GM10248 (cell line): ENCODE results near the gene CDC42BPB.

Experiments used
- CTCF ChIA-PET: fragments of 300-600 bp; sonication (Branson Sonifier 250); formaldehyde crosslinking; extraction: SDS; loops from one replicate; lab custom pipeline; 2021; ENCODE audit warnings: antibody characterized with exemption; lab: Yijun Ruan, JAX
- POLR2A ChIA-PET: fragments of 350-650 bp; sonication (Branson Sonifier 250); formaldehyde crosslinking; extraction: SDS; loops from one replicate; lab custom pipeline; 2020; ENCODE audit warnings: antibody characterized with exemption; lab: Yijun Ruan, JAX
- DNase-seq: peaks from one replicate; pipeline ENCODE4 v3.0.0; 2012; ENCODE audit errors: extremely low spot score
- TF ChIP-seq, protein P1 (sequence below): IDR thresholded peaks from 2 replicates; pipeline ENCODE4 v1.5.1; 2012; ENCODE audit warnings: mild to moderate bottlenecking, low read depth; ENCODE audit errors: extremely low read depth, missing control alignments, control extremely low read depth

The CDC42BPB gene

GRCh38 chr14:102915292-102916110 lies 141.8 kb downstream of the CDC42BPB start:
- DNase-seq = no peak
- TF ChIP-seq, protein P1, sequence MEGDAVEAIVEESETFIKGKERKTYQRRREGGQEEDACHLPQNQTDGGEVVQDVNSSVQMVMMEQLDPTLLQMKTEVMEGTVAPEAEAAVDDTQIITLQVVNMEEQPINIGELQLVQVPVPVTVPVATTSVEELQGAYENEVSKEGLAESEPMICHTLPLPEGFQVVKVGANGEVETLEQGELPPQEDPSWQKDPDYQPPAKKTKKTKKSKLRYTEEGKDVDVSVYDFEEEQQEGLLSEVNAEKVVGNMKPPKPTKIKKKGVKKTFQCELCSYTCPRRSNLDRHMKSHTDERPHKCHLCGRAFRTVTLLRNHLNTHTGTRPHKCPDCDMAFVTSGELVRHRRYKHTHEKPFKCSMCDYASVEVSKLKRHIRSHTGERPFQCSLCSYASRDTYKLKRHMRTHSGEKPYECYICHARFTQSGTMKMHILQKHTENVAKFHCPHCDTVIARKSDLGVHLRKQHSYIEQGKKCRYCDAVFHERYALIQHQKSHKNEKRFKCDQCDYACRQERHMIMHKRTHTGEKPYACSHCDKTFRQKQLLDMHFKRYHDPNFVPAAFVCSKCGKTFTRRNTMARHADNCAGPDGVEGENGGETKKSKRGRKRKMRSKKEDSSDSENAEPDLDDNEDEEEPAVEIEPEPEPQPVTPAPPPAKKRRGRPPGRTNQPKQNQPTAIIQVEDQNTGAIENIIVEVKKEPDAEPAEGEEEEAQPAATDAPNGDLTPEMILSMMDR = no peak
- CTCF ChIA-PET = interaction anchor here (2.4 kb wide), 1 partner anchor 221 kb away, joined by 15 read pairs; no protein-coding TSS in a partner anchor
- POLR2A ChIA-PET = interaction anchor here (0.5 to 0.6 kb wide), 2 partner anchors 24 to 39 kb away, joined by 3 to 6 read pairs; no protein-coding TSS in a partner anchor

DNA sequence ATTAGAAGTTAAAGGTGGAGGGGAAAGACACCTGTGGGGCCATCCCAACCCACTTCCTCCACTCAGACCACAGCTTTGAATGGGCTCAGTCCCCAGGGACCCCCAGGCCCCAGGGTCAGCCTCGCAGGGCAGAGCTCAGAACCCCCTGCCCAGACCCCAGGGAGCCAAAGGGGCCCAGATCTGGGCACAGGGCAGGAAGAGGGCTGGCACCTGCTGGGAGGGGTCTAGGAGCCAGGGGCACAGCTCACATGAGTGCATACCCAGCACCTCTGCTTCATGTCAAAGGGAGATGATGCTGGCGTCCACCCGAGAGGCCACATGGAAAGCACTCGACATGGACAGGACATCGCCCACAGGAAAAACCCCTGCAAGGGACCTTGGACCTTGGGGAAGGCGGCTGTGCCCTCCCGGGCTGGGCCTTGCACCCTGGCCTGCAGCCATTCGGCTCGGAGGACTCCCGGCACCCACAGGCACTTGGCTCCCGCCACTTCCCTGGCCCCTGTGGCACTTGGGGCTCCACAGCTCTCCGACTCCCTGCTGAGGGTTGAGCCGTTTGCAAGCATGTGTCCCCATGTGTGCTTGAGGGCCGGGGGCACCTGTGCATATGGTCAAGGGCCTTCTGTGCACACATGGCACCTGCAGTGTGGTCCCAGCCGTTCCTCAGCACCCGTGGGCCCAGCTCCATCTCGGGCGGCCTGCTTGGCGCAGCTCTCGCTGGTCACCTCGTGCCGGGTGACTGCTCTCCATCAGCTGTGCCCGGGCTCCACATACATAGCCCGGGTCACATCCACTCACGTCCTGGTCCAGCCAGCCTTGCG lies 142.7 kb downstream of the CDC42BPB start:
- no peak for DNase-seq
- ChIA-PET POLR2A (no interaction called here), CTCF (interaction anchor here (2.4 kb wide), 1 partner anchor 220 kb away, joined by 15 read pairs; no protein-coding TSS in a partner anchor)
- TF ChIP-seq, protein P1 = no peak

DNA sequence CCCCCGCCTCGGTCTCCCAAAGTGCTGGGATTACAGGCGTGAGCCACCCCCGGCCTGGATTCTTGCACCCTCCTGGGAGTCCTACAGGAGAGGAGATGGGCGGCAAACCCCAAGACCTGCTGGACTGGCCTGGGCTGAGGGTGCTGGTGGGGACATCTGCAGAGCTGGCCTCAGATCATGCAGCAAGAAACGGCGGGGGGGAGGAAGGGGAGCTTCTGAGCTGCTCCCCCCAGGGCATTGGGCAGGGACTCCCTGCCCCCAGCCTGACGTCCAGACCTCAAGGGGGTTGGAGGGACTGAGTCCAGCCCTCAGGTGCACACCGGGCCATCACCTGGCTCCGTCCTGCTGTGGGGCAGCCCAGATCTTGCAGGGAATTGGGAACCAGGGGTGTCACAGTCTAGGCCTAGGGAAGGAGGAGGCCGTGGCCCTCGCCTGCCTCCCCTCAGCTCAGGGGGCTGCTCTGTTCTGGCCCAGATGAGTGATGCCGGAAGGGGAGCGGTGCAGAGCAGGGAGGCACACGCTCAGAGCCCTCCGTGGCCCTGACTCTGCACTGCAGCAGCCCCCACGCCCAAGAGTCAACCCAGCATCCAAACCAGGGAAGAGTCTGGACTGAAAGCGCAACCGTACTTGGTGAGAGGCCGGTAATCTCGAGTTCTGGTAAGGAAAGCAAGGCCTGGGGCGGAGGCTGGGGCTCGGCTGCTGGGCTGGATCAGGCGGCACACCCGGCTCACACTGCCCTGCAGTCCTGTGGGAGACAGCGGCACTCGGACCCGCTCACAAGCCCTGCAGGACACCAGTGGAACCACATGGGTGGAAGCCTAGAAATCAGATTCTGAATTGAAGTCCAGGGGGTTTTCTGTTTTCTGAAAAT lies 143.8 kb downstream of the CDC42BPB start:
- DNase-seq = no peak
- TF ChIP-seq, protein P1 = no peak
- ChIA-PET CTCF (interaction anchor here (1.0 to 2.4 kb wide), 3 partner anchors 13 to 219 kb away, joined by 4 to 15 read pairs (median 5); no protein-coding TSS in a partner anchor), POLR2A (no interaction called here)

- no peak for DNase-seq
- TF ChIP-seq, protein P1 = no peak
- CTCF ChIA-PET = no interaction called here
These were observed 145.2 kb downstream of the CDC42BPB start for GRCh38 chr14:102911991-102912761.

DNA sequence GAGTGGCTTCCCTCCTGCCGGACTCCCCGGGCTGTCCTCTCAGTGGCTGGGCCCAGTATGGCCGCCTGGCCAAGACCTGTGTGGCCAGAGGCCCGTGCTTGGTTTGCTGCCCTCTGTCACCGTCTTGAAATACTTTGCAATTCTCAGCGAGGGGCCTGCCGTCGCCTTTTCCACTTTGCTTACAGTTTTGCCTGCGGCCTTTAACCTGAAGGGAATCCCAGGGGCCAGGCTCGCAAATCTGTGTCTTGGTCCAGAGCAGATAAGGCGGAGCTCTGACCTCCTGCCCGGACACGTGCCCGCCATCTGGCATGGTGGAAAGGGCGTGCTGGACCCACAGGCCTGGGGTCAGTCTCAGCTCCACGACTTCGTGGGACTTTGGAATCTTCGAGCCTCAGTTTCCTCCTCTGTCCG lies 145.8 kb downstream of the CDC42BPB start:
- ChIA-PET CTCF (no interaction called here), POLR2A (no interaction called here)
- TF ChIP-seq, protein P1 = no peak
- DNase-seq = no peak

More at GRCh38 chr14:102911991-102912761, 145.2 kb downstream of the CDC42BPB start:
- POLR2A ChIA-PET = no interaction called here
